Stimulated activated CD8-positive, alpha-beta memory T cell treated with anti-CD3 and anti-CD28 coated beads, Interleukin-4, amount 100 ng/mL, for 4 hours (primary cell): ENCODE results near the gene ARHGEF4.

Experiments used
- DNase-seq, 2 donors: peaks; one replicate each; pipeline ENCODE4 v3.0.0-alpha.2; 2020; ENCODE audit warnings: low read depth in 2 of 2, low spot score in 1 of 2

ARHGEF4 gene

DNA sequence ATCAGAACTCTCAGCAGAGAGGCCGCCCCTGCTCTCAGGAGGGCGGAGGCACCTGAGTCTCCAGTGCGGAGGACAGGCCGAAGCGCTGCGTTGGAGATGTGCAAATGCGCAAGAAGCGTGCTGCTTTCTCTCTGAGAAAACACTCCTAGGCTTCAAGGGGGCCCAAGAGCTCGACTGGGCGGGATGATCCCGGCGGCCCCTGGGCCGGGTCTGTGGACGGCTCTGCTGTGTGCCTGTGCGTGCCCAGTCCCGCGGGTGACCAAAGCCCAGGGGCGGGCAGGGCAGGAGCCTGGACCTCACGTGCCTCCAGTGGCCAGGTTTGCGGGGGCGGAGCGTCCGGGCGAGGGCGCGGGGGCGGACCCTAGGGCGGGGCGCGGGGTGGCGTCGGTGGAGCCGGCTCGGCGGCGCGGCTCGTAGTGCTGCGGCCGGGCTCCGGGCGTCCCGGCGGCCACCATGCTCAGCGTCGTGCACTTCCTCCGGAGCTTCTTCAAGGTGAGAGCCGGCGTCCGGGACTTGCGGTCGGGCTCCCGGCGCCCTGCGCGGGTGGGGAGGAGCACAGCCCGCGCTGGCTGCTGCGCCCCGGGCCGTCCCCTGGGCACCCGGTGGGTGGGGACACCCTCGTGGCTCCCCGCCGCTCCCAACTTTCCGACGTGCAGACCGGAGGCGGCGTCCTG, at the start of gene ARHGEF4:
Gene ARHGEF4 (plus strand): TSS at position 414 of the 674 bp plus-strand sequence. CDS start 40 bp downstream, at position 454.
- no peak for DNase-seq

DNA sequence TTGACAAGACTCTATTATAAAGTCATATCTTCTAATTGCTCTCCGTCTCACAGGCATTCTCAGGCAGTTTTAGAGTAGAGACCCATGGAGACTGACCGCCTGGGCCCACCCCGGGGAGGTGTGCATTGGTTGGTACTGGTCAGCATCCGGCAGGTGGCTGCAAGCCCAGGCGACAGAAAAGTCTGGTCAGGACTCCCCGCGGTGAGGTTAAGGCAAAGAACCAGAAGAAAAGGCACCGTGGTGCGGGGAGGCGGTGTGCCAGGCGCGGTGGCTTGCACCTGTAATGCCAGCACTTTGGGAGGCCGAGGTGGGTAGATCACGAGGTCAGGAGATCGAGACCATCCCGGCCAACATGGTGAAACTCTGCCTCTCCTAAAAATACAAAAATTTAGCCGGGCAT, 48.9 kb upstream of the ARHGEF4 start:
- DNase-seq = no peak

- DNase-seq = no peak
These were observed 46.4 kb upstream of the ARHGEF4 start for GRCh38 chr2:130790312-130790711.

DNA sequence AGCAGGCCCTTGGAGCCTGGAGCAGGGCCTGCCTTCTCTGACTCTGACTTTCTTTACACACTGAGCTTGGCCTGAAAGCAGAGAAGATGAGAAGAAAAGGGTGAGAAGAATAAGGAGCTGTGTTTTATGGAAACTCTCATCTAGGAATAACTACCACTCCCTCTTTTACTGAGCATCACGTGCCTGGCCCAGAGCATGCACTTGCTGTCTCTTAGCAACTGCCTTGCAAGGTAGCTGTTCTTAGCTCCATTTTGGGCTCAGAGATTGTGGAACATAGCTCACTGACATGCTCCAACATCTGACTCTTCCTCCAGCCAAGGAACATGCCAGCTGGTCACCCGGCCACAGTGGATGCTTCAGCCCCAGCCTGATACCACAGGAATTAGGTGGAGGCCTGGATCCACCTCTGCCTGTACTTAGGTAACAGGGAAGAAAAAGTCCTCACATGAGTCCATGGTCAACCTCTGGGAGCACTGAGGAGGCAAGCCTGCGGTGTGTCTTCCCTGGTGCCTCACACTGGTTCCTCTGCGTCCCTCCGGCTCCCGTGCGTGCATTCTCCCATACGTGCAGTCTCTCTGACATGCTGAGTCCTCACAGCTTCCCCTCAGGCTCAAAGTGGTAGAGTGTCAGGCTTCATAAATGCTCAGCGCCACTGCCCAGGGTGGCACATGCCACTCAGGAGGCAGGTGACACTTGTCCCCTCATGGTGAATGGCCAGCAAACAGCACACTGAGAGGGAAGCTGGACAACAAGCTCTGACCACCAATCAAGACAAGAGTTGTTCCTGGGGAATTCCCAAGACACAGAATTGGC, 45.7 kb upstream of the ARHGEF4 start:
- DNase-seq = no peak

GRCh38 chr2:130791617-130791939, 45.1 kb upstream of the ARHGEF4 start:
- no peak for DNase-seq

DNA sequence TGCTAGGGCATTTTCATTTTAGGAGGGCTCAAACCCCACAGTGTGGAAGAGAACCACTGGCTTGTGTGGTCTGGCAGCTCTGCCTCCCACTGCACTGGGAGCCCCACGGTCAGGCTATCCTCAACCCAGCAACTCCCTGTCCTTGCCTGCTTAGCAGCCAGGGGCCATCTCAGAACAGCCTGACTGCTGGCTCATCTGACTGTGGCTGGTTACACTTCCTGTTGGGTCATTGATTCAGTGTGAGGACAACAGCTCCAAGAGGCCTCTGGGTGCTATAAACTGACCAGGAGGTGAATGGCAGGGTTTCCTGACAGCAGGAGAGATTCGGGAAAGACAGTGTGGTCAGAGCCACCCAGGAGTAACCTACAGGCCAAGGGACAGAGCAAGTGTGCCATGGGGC, 41.3 kb upstream of the ARHGEF4 start:
- no peak for DNase-seq

DNA sequence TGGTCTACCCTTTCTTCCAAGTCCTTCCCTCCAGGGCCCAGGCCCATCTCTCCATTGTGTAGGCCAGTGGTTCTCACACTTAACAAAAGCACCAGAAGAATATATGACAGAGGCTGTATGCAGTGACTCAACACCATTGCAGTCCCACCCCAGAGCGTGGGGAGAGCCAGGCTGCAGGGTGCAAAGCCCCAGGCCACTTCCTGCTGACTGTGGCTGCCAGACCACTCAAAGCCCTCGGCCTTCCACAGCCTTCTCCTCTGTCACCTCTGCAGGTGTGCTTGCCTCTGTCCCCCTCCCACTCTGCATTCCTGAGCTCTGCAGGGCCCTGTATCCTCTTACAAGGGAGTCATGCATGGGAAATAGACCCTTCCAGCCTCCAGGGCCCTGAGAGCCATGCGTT, 40.4 kb upstream of the ARHGEF4 start:
- DNase-seq = no peak

DNA sequence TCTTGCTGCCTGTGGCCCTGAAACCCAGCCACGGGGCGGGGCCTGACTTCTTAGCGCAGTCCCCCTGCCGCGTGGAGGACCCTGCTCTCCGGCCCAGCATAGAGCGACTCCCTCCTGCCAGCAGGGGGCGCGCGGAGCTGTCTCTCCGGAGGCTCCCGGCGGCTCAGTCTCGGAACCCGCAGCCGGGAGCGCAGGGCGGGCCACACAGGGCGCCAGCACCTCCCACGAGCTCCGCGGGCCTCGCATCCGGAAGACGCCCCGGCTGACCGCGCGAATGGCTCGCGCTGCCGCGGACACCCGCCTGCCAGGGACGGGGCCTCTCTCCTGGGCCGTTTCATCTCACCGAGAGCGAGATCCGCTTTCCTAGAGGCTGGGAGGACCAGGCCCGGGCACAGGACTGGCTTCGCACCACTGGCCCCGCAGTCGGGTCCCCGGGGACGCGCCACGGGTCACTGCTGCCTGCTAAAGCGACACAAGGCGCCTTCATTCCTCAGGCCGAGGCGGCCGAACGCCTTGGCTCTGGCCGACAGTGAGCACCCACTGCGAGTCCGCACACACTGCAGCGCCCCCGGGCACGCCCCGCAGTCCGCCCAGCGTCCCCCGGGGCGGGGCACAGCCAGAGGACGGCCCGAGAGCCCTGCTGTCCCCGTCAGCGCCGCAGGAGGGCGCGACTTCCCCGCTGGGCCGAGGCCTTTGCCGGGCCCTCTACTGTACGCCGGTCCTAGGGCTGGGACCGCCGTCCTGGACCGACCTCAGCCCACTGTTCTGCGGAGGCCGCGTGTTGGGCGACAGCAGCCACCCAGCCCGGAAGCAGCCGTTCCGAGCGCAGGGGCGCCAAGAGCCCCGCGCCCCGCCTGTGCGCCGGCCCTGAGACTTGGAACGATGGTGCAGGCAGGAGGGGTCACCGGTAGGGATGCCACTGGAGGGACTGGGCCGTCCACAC, 39.0 kb upstream of the ARHGEF4 start:
- peak; percentile 81 to 88 for DNase-seq

GRCh38 chr2:130798472-130799218, 38.1 kb upstream of the ARHGEF4 start:
- DNase-seq = no peak

DNA sequence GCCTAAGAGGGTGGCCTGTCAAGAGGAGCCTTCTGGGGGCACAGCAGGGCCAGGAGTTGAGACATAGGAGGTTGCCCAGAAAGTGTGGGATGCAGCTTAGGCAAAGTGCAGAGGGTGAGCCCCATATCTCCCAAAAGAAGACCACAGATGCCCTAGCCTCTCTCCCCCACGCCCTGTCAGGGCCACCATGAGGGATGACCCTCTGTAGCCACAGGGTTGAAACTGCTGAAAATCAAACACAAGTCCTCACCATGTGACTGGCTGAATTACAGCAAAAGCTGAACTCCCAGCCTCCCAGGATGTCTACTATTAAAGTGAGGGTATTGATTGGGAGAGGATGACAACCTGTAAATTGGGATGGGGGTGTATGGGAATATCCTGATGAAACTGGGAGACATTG, 37.4 kb upstream of the ARHGEF4 start:
- no peak for DNase-seq

DNA sequence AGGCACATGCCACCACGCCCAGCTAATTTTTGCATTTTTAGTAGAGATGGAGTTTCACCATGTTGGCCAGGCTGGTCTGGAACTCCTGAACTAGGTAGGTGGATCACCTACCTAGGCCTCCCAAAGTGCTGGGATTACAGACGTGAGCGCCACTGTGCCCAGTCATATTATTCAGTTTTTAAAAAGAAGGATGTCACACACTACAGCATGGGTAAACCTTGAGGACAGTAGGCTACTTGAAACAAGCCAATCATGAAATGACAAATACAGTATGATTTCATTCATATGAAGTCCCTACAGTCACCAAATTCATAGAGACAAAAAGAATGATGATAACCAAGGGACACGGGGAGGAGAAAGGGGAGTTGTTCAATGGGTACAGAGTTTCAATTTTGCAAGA, 31.1 kb upstream of the ARHGEF4 start:
- no peak for DNase-seq

GRCh38 chr2:130806370-130806769, 30.3 kb upstream of the ARHGEF4 start:
- DNase-seq = no peak

- no peak for DNase-seq
These were observed 28.9 kb upstream of the ARHGEF4 start for GRCh38 chr2:130807659-130808385.

DNA sequence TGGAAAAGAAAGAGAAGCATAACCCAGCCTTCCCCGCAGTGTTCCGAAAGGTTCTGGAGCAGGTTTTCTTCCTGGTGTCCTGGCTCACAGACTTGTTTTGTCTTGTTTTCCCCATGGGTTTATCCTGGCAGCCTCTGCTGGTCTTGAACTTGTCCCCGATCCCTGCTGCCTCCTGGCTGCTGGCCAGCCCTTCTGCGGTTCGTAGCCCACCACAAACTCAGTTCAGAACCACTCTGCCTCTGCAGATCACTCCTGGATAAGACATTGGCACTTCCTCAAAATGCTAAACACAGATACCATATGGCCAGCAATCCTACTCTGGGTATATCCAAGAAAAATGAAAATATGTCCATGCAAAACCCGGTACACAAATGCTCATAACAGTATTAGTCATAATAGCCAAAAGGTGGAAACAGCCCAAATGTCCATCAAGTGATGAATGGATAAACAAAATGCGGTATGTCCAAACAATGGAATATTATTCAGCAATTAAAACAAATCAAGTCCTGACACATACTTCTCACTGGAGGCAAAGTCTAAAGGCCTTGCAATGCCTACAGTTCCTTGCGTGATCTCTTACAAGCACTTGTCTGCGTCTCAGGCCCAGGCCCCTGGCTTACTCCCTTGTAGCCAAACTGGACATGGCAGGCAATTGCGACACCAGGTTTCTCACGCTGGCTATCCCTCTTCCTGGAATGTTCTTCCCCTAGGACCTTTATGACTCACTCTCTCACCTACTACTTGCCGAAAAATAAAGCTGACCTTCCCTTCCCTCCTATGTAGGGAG, 28.0 kb upstream of the ARHGEF4 start:
- no peak for DNase-seq

GRCh38 chr2:130810490-130810889, 26.2 kb upstream of the ARHGEF4 start:
- no peak for DNase-seq

- no peak for DNase-seq
These were observed 23.0 kb upstream of the ARHGEF4 start for GRCh38 chr2:130813722-130814121.

DNA sequence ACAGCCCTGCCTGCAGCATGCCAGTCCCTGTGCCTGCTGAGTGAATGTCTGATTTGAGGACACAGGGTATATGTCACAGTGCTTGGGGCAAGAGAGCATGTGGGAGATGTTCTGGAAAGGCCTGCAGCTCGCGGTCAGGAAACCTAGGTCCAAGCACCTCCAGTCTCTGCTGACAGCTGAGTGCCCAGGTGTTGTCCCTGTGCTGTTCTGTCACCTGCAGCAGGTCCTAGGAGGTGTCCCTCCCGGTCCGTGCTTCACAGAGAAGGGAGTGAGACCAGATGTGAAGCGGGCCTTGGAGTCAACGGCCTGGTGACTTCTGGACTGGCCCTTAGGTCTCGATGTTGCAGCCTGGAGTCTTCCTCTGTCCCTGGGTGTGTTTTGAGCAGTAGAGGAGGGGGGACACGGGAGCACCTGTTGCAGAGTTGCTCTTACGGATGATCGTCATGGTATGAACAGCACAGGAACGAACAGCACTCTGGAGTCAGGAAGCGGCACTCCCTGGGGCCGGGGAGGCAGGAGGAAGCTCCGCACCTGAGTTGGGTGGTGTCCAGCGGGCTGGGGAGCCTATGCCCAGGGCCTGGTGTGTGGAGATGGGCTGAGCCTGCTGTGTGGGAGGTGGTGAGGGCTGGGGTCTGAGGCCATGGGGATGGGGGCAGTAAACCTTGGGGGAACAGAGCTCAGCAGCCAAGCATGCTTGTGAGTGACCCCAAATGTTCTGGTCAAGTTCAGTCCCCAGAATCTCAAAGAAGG, 21.6 kb upstream of the ARHGEF4 start:
- no peak for DNase-seq

- DNase-seq = no peak
These were observed 17.9 kb upstream of the ARHGEF4 start for GRCh38 chr2:130818809-130819208.

GRCh38 chr2:130819226-130819607, 17.5 kb upstream of the ARHGEF4 start:
- DNase-seq = no peak
